ENCODE measurements around the gene ADAMTS15.

GRCh38 chr11:130470832-130471706 is 22.6 kb downstream of the ADAMTS15 start:
- TF ChIP-seq POLR2A (IDR thresholded peaks at IDR 0.05; ENCODE audit: low read length) (no peak), GATA1 (IDR thresholded peaks at IDR 0.05; ENCODE audit: low read depth, low read length) (no peak)
